Fibroblast of the conjunctiva (primary cell): ENCODE results near the gene VAMP1.
"Not testable (repeated sequence)": the region's sequence is repeated elsewhere in the genome, so short reads cannot be mapped to it uniquely, and the experiment has no call there.

ENCODE experiments used
- DNase-seq: peaks from one replicate; pipeline ENCODE4 v3.0.0-alpha.2; 2010; ENCODE audit warnings: low read depth

VAMP1 gene

DNA sequence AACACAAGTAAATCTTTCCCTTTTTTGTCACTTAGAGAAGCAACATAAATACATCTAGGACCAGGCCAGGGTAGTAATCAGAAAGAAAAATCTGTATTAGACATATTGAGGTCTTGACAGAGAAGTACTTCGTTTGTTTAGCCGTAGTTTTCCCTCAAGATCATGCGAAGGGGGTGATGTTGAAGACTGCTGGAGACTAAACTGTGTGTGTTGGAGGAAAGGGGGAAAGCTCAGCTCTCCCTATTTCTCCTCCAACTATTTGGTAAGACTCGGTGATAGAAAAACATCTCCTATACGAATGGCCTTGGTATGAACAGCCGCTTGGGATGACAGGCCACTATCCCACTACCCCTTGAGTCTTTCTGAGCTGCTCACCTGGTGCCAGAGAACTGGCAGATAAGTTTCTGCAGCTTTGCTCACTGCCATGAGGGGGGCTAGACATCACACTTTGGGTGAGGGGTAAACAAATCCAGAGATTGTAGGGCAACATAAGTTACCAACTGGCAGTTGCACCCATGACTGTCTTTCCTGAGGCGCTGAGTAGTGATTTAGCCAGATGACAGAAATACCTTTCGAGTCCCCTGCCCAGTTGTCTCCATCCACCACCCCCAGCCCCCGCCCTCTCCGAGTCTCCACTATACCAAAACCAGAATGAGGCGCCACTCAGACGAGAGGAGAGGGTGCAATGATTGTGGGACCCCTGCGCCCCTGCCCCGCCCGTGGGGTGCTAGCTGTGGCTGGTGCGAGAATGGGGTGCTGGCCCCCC lies 685 bp downstream of the VAMP1 start:
- no peak for DNase-seq

DNA sequence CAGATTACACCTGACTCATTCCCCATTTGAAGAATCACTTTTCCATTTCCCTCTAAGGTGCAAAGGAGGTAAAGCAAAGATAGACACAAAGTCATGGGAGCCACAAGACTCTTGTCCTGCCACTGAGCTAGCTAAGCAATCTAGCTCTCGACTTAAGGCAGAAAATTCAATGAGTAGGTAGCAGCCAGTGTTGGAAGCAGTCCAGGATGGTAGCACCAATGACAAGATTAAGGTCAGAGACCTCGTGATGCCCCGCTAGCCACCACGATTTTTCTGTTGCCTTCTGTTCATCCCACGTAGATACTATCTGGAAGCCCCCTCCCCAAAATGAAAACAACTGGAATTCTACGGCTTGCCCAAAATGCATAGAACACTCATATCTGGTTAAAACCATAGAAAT lies 1.4 kb downstream of the VAMP1 start:
- no peak for DNase-seq

DNA sequence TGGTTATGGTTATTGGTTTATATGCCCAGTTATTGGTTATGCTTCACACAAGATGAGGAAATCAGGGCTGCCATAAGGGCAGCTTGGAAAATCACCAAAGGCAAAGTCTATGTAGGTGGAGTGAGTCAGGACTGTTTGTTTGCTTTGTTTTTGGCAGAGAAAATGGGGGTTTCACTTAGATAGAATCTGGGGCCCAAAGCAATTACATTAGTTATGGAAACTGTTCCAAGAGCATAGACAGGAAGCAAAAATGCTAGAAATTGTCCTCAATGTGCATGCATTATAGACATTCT lies 2.2 kb downstream of the VAMP1 start:
- DNase-seq: no peak

DNA sequence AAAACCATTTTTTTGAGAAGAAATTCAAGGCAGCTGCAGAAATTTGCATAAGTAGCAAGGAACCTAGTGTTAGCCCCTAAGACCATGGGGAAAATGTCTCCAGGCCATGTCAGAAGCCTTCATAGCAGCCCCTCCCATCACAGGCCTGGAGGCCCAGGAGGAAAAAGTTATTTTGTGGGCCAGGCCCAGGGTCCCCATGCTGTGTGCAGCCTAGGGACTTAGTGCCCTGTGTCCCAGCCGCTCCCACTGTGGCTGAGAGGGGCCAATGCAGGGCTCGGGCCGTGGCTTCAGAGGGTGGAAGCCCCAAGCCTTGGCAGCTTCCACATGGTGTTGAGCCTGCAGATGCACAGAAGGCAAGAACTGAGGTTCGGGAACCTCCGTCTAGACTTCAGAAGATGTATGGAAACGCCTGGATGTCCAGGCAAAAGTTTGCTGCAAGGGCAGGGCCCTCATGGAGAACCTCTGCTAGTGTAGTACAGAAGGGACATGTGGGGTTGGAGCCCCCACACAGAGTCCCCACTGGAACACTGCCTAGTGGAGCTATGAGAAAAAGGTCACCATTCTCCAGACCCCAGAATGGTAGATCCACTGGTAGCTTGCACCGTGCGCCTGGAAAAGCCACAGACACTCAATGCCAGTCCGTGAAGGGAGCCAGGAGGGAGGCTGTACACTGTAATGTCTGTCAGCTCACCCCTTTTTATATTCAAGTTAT lies 2.8 kb downstream of the VAMP1 start:
- DNase-seq: not testable (repeated sequence)

DNA sequence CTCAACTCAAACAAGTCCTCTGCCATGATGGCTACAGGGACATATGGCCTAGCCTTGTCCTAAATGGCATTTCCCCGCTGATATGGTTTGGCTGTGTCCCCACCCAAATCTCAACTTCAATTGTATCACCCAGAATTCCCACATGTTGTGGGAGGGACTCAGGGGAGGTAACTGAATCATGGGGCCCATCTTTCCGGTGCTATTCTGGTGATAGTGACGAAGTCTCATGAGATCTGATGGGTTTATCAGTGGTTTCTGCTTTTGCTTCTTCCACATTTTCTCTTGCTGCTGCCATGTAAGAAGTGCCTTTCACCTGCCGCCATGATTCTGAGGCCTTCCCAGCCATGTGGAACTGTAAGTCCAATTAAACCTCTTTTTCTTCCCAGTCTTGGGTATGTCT lies 3.7 kb downstream of the VAMP1 start:
- not testable (repeated sequence) for DNase-seq

DNA sequence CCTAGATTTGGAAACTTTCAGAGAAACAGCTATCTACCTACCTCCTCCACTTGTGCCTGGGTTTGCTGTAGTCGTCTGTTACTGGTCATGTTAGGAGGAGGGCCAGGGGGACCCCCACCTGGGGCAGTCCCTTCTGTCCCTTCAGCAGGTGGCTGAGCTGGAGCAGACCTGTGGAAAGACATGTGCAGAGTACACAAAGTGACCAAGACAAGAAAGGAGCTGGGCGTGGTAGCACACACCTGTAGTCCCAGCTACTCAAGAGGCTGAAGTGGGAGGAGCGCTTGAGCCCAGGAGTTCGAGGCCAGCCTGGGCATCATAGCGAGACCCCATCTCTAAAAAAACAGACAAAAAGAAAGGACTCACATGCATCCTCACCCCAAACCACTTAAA lies 4.3 kb downstream of the VAMP1 start:
- no peak for DNase-seq

DNA sequence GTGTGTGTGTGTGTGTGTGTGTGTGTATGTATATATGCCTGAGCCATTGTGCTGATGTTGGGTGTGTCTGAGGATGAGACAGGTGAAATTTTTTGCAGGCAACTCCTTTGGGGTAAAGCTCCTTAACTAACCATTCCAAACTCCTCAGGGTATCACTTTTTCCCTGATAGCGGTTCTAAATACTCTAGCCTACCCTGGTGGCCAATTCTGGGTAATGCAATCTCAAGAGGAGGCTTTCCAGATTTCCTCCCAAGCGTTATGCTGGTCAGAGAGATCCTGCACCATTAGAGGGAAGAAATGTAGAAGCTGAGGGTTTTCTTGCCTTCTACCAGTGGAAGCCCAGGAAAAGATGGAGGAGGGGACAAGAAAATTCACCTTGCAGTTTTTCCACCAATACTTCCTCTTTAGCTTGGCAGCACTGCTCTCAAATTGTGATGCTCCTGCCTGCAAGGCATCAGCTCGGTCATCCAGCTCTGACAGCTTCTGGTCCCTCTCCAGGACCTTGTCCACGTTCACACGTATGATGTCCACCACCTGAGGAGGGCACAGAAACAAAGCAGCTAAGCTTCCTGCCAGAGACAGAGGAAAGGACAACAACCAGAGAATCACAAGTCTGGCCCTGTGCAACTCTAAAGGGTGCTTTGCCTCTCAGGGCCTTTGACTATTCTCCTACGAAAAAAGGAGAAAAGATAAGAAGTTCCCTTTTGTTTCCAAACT lies 4.9 kb downstream of the VAMP1 start:
- DNase-seq: peak; percentile 62

DNA sequence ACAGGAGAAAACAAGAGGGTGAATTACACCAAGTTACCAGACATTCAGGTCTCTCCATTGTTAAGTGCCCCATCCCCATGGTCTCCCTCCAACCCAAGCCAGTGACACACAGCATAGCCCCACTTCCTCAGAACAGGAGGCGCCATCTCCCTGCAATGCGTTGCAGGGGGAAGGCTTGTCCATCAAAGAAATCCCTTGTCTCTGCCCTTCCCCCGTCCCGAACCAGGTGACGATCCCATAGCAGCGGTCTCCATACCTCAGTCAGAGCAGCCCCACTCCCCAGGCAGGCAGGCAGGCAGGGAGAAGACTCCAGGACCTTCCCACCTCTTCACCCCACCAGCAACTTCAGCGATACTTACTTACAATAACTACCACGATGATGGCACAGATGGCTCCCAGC lies 5.9 kb downstream of the VAMP1 start:
- no peak for DNase-seq

DNA sequence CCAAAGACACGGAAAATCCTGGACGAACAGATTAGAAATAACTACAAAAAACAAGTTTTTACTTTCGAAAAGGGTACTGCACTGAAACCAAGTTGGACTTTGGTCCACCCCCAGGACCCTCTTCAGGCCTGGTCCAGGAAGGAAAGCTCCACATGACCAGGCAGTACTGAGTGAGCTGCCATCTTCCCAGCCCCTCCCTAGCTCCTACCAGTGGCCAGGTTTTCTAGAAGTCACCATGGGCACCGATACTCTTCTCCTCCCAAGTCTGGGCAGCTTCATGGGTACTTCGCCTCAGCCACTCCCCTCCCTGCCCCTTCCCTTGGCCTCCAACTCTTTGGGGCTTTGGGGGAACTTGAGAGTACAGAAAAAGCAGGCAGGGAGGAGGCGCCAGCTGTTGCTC lies 6.6 kb downstream of the VAMP1 start:
- DNase-seq: no peak

DNA sequence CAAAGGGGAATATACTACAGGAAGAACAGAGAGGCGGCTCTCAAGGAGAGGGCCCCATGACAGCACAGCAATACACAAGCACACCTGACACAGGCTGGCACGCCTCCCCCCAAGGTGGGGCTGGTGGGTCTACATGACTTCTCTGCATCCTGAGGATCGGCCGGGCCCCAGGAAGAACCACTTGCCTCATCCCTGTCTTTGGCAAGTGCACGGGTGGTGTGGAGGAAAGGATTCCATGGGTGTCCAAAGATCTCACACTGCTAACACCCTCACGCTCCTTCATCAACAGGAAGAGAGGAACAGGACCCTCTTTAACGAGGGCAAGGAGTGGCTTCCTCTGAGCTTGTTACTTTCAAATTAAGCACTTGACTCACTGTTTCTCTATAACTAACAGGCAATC lies 7.3 kb downstream of the VAMP1 start:
- no peak for DNase-seq

DNA sequence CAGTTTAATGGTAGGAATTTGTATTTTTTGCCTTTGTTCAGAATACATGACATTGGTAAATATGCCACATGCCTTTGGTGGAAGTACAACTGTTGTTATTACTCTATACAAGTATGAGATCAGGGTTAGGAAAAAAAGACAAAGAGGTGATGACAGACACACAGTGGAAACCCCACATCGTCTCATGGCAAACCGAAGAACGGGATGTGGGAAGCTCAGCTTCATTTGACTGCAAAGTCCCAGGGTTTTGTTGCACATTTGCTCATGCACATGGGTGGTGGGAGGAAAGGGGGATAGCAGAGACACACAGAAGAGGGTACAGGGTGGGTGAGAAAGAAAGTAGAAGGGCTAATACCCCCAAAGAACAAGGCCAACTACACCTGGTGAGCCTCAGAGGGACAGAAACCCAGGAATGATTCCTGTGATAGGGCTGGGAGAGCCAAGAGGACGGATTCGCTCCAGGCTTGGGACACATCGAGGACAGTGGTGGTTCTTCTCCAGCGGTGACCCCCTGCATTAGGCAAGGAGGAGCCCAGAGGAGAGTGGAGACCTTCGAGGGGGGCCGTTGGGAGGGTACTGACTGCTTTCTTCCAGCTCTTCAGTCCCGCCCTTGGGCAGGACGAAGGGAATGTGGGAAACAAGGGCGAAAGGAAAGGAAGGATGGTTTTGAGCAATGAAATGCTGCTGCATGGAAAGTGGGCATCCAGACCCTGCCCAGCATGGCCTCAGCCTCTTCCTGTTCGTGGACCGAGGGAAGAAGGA lies 8.1 kb downstream of the VAMP1 start:
- no peak for DNase-seq

DNA sequence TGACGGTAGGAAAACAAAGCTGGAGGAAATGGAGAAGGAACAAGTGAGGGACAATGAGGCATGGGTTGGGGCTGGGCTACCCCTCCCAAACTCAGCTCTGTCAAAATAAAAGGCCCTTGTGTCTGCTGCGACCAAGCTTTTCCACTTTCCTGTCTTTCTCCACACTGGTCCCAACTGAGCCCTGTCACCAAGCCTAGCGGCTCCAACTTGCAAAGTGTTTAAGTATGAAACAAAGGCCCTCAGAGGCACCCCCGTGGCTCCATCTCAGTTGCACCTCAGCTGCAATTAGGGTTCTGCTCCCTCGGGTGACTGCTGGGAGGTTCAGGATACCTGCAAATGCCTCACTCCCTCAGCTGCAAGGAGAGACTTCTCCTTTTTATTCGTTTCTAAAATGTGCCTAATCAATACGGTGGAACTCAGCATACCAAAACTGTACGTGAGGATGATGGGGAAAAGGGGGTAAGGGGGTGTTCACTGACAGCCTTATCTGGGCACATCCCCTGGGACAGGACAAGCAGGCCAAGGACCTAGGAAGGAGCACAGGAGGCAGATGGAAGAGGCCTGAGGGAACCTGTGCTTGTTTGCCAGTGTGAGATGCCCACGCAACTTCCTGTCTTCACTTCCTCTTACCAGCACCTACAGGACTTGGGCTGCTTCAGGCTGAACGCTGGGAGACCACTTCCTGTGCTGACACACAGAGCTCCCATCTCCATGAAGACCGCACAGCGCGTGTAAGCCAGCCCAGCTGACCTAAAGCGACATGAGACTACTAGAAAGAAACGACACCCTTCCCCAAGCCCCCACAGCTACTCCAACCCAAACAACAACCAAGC lies 8.9 kb downstream of the VAMP1 start:
- no peak for DNase-seq

DNA sequence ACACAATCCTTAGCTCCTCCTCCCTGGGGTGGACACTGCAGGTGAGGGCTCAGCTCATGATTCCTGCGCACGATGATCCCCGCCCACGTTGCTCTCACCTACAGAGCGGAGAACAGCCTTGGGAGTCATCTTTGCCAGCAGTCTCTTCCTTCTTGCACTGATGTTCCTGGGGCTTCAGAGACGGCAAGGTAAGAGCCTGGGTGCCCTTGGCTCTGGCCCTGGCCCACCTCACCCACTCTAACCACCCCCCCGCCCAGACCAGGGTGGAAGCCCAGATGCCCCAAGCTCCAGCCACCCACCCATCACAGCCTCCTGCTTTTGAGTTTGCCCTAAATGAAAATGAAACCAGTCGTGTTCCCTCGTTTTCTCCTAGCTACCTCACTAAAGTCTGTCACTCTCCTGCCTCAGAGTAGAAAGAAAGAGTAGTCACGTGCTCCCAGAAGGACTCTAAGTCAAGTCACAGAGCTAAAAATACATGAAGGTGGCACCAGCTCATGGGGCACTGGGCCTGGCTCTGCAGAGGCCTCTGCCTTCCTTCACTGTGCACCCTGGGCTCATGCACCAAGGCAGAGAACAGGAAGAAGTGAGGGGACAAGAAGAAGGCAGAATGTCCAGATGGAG lies 9.6 kb downstream of the VAMP1 start:
- no peak for DNase-seq

DNA sequence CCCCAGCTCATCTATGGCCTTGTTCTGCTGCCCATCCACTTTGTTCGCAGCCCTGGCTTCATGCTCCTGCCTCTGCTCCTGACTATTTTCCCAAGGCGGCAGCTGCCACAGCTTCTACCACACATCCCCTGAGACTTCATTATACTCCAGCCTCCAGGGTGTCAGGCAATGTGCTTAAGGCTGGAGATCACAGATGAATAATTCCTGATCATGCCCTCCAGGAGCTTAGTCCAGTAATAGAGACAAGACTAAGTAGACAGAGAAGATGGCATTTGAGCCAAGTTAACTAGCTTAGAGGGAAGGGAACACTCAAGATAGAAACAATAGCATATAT lies 11.5 kb downstream of the VAMP1 start:
- DNase-seq: no peak

DNA sequence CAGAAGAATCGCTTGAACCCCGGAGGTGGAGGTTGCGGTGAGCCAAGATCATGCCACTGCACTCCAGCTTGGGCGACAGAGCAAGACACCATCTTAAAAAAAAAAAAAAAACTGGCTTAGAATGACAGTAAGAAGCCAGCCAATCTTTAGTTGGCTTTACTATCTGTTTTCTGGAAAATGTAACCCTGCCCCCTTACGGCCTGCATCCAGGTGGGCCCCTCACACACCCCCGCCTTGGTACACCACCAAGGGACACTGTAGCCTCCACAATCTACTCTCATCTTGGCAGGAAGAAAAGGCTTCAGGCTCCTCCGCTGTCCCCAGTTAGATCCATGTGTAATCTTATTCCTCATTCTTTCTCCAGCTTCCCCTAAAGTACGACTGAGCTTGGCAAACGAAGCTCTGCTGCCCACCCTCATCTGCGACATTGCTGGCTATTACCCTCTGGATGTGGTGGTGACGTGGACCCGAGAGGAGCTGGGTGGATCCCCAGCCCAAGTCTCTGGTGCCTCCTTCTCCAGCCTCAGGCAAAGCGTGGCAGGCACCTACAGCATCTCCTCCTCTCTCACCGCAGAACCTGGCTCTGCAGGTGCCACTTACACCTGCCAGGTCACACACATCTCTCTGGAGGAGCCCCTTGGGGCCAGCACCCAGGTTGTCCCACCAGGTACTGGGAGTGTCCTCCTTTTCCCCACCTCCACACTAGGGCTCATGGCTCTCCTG lies 12.0 kb downstream of the VAMP1 start:
- no peak for DNase-seq

DNA sequence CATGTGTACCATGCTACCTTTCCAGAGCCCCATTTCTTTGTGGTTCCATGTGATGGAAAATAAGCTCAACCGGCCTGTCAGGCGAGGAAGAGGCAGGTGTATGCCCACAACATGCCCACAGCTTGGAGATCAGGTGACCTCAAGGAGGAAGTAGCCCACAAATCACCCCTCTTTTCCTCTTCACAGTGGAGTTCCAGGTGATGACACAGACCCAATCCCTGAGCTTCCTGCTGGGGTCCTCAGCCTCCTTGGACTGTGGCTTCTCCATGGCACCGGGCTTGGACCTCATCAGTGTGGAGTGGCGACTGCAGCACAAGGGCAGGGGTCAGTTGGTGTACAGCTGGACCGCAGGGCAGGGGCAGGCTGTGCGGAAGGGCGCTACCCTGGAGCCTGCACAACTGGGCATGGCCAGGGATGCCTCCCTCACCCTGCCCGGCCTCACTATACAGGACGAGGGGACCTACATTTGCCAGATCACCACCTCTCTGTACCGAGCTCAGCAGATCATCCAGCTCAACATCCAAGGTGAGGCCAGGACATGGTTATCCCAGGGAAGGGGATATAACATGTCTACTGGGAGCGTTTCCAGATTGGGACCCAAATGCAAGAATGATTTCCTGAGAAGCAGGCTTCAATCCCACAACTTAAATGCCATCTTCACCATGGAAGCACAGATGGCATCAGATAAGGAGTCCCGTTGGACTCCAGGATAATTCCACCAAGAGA lies 13.1 kb downstream of the VAMP1 start:
- DNase-seq: no peak

DNA sequence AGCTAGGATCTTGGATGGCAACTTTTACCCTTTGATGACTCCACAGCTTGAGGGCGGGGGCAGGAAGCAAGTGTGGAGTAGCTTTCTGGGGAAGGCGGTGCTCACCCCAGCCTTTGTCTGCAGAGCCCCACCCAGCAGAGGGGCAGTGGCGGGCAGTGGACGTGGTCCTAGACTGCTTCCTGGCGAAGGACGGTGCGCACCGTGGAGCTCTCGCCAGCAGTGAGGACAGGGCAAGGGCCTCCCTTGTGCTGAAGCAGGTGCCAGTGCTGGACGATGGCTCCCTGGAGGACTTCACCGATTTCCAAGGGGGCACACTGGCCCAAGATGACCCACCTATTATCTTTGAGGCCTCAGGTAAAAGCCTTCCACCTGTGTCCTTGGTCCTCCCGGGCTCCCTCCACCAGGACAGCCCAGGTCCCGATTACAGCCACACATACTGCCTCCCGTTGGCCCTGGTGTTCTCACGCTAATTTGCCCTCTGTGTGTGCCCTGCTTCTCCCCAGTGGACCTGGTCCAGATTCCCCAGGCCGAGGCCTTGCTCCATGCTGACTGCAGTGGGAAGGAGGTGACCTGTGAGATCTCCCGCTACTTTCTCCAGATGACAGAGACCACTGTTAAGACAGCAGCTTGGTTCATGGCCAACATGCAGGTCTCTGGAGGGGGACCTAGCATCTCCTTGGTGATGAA lies 17.4 kb downstream of the VAMP1 start:
- DNase-seq: no peak

DNA sequence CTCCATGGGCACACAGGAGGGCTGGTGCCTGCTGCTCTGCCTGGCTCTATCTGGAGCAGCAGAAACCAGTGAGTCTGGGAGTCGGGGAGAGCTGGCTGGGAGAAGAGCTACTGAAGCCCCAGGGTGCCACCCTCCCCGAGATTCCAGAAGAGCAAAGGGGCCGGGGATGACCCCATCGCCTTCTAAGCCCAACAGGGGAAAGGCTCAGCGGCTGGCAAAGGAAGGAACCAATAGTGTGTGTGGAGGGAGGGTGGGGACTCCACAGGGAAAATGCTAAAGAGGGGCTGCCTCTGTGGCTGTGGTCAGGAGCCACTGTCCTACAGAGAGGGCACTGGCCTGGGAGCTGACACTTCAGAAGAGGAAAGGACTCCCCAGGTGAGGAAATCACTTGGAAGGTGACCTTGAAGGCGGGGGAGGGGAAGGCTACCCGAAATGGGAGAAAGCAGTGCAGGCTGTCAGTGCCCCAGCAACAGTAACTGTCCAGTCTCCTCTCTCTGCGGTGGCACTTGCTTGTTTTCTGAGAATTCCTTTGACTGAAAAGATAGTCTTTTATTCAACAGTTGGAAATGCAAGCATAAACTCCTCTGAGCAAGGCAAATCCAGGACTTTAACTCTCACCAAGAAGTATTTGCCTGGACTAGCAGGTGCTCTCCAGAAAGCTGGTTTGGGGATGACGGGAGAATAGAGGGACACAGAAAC lies 18.1 kb downstream of the VAMP1 start:
- no peak for DNase-seq
